ENCODE data around the gene COX6B2. TPM values are rescaled to one million over a fixed set of nuclear protein-coding genes. Genes with fewer than 3 reads are reported as not detected.

The COX6B2 gene
- polyA plus RNA-seq, 4 donors, result 0.49 to 1.5 (median 0.83) TPM

DNA sequence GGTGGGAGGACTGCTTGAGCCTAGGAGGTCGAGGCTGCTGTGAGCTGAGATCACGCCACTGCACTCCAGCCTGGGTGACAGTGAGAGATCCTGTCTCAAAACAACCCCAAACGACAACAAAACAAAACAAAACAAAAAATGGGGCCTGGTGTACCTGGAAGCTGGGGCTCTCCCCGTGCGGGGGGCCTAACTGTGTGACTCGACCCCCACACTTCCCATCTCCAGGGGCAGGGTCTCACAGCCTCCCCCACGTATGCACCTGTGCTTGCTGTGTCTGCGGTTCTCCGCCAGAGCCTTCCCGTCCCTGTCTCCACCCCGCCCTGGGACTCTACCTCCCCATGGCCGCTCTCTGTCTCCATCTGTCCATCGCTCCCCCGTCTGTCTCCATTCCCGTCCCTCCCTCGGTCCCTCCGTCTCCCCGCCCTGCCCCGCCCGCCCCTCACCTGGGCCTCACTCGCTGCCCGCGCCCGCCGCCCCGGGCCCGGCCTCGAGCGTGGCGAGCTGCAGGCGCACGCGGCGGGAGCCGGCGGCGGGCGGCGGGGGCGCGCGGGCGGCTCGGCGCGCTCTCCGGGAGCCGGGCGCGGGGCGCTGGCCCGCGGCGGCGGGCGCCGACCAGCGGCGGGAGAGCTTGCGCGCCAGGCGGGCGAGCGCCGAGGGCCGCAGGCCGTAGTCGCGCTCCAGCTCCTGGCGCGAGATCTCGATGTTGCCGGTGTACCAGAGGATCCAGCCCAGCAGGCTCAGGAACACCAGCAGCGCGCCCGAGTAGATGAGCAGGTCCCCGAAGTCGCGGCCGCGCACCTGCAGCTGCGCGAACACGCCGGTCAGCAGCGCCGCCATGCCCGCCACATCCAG is 29.0 kb upstream of the COX6B2 start:
- DNase-seq (ENCODE audit: low read depth in 4 of 4, low spot score in 3 of 4), result no peak

DNA sequence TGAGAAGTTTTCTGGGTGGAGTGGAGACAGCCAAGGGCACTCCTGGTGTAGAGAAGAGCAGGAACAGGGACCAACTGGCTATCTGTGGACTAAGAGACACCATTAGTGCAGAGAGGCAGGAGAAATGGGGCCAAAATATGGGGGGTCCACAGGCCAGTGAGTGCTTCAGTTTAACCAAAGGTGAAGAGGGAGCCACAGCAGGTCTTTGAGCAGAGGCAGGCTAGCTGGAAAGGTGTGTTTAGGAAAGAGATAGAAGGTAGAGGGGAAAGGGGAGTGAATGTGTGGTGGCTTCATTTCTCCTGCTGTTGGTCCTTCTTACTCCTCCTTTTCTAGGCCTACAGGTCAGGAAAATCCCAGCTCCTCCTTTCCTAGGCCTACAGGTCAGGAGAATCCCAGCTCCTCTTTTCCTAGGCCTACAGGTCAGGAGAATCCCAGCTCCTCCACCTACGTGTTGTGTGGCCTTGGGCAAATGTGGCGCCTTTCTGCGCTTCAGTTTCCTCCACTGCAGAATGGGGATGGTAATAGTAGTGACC is 28.1 kb upstream of the COX6B2 start:
- DNase-seq (ENCODE audit: low read depth in 4 of 4, low spot score in 3 of 4), result no peak

DNA sequence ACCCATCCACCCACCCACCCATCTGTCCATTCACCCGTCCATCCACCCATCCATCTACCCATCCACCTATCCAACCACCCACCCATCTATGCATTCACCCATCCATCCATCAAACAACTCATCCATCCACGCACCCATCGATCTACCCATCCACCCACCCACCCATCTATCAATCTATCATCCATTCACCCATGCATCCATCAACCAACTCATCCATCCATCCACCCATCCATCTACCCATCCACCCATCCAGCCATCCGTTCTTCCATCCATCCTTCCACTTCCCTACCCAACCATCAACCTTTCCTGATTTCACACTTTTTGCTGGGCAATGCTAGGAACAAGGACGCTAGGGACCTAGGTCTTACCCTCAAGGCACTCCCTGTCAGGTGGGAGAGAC is 27.5 kb upstream of the COX6B2 start:
- no peak for DNase-seq (ENCODE audit: low read depth in 4 of 4, low spot score in 3 of 4)

DNA sequence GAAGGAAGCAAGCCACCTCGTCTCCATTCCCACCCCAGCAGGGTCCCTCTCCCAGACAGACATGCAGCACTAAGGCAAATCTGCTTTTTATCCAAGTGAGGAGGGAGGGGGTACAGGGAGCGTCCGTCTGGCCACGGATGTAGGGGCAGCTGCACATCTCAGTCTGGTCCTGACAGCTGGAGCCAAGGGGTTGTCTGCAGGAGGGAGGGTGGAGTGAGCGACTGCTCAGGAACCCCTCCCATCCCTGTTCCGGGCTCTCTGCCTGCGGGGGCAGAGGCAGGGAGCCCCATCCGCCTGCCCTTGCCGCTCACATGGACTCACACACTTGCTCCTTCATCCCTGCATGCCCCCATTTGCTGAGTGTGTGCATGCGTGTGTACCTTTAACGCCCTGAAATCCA is 24.7 kb upstream of the COX6B2 start:
- DNase-seq (ENCODE audit: low read depth in 4 of 4, low spot score in 3 of 4), result no peak

DNA sequence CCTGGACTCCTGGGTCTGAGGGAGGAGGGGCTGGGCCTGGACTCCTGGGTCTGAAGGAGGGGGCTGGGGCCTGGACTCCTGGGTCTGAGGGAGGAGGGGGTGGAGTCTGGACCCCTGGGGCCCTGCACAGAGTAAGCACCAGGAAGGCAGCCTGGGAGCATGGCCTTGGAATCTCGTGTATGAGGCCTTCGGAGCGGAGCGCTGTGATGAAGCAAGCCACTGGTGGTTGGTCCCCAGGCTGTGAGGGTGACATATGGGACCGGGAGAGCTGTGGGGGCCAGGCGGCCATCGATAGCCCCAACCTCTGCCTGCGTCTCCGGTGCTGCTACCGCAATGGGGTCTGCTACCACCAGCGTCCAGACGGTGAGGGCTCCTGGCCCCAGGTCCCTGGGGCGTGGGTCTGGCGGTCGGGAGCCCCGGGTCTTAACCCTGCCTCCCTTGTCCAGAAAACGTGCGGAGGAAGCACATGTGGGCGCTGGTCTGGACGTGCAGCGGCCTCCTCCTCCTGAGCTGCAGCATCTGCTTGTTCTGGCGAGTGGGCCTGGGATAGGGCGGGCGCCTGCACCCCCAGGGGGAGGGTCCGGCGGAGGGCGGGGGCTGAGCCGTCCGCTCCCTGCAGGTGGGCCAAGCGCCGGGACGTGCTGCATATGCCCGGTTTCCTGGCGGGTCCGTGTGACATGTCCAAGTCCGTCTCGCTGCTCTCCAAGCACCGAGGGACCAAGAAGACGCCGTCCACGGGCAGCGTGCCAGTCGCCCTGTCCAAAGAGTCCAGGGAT is 23.0 kb upstream of the COX6B2 start:
- DNase-seq (ENCODE audit: low read depth in 4 of 4, low spot score in 3 of 4), result no peak

DNA sequence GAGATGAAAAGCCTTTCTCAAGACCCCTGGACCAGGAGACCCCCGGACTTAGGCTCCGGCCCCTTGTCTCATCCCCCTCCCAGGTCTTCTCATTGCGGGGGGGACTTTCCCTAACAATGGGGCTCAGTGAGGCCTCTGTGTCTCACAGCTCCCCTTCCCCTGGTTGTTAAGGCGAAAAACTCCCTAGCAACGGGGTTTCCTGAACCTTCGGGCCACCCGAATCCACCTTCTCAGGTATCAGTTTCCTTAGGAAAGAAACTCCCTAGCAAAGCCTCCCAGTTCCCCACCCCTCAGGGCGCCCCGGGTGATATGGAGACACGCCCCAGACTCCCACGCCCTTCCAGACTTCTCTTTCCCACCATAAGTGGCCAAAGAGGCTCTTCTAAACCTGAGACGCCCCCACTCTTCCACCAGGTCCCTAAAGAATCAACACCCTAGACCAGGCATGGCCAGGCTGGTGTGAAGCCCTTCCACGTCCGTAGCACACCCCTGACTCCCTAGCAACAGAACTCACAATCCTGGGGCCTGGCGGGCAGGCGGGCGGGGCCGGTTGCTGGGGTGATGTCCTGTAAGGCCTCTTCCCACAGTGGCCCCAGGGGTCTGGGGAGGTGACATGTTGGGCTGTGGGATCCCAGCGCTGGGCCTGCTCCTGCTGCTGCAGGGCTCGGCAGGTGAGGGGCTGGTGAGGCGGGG is 21.9 kb upstream of the COX6B2 start, which contains the start of gene TMEM190:
Gene TMEM190 (plus strand): TSS at position 586 of the 693 bp plus-strand sequence. CDS start 28 bp downstream, at position 614.
- no peak for DNase-seq (ENCODE audit: low read depth in 4 of 4, low spot score in 3 of 4)

DNA sequence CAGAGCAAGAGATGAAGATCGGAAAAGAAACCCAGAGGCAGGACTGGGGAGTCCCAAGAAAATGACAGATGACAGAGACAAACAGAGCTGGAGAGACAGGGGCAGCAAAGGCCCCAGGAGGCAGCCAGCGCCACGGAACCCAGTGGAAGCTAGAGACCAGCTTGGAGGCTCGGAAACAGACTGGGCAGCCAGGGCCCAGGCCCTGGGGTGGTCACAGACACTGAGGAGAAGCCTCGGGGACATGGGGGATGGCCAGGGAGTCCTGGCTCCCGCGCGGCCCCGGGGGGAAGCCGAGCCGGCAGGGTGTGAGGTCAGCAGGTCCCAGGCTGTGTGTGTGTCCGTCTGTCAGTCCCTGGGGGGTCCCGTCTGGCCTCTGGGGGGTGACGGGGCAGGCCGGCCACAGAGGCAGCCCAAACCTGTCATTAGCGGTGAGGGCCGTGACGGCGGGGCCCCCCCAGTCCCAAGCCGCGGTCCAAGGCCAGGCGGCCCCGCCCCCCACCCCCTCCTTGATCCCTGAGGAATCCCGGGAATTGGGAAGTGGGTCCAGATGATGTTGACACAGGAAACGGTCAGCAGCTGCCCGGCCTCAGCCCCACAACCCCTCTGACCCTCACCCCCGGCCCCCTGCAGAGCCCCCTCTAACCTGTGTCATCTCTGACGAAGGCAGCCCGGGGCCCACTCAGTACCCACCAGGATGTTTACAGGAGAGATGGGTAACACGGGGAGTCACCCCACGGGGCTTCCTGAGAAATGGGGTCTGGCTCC is 19.7 kb upstream of the COX6B2 start:
- no peak for DNase-seq (ENCODE audit: low read depth in 4 of 4, low spot score in 3 of 4)

DNA sequence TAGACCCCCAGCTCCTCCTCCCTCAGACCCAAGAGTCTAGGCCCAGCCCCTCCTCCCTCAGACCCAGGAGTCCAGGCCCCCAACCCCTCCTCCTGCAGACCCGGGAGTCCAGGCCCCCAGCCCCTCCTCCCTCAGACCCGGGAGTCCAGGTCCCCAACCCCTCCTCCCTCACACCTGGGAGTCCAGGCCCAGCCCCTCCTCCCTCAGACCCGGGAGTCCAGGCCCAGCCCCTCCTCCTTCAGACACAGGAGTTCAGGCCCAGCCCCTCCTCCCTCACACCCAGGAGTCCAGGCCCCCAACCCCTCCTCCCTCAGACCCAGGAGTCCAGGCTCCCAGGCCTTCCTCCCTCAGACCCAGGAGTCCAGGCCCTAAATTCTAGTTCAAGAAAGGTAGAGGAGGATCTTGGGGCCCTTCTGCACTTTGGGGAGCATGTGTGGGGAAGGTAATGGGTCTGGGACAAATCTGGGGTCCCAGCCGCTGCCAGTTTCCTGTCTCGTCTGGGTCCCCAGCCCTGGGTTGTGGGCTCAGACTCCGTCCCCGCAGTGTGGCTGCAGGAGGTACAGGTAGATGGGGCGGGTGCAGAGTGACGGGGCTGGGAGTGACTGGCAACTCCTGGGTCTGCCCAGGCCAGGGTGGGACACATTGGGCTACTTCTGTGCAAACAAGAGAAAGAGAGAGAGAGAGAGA is 18.9 kb upstream of the COX6B2 start:
- DNase-seq (ENCODE audit: low read depth in 4 of 4, low spot score in 3 of 4), result no peak

DNA sequence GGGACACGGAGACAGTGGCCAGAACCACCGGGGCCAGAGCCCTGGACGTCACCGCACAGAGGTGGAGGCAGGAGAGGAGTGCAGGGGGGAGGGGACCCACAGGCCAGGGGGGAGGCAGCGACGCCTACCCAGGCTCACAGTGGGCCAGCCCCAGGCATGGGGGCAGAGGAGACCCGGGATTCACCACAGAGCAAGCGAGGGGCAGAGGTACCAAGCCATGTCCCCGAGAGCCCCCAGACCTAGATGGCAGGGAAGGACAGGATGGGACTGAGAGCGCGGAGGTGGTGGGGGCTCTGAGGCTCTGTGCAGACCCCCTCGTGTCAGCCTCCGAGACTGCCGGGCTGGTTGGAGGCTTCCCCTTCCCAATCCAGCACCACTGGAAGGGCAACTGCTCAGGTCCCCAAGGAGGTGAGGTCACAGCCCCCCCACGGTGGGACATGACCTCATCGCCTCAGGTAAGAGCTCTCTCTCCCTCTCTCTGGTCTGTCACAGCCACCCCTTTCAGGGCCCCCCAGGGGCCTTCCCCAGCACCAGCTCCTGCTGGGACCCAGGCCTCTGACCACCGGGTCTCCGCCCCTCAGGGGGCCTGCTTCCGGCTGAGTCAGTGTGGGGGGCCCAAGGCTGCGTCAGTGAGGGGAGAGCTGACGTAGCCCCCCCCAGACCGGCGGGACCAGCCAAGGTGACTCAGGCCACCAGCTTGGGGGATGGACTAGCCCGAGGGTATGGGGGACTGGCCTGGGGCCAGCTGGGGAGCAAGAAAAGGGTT is 18.0 kb upstream of the COX6B2 start:
- no peak for DNase-seq (ENCODE audit: low read depth in 4 of 4, low spot score in 3 of 4)

DNA sequence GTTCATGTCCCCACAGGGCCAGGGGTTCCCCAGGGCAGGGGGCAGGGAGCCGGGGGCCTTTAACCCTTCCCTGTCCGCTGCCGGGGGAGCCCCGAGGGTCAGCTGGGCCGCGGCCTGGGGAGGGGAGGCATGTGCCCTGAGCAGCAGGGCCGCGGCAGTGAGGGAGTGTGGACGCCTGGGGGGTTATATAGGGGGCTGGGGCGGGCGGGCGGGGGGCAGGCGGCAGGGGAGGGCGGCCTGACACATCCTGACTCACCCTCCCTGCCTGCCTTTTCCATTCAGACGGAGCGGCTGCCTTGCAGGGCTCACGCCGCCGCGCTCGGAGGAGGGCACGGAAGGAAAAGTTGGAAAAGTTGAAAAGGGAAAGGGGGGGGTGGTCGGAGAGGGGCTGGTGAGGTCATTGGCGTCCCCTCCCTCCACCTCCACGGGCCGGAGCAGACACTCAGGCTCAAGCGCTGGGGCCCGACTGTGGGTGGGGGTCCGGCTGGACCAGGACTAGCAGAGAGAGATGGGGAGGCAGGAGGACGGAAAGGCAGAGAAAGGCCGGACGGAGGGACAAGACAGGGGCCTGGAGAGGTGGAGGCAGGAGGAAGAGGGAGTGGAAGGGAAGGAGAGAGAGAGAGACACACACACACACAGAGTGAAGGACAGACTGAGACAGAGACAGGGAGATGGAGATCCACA is 15.9 kb upstream of the COX6B2 start, which contains the start of gene IL11:
Gene IL11 (minus strand): TSS at position 159 of the 684 bp plus-strand sequence. CDS start 153 bp downstream, at position 6.
- no peak for DNase-seq (ENCODE audit: low read depth in 4 of 4, low spot score in 3 of 4)

DNA sequence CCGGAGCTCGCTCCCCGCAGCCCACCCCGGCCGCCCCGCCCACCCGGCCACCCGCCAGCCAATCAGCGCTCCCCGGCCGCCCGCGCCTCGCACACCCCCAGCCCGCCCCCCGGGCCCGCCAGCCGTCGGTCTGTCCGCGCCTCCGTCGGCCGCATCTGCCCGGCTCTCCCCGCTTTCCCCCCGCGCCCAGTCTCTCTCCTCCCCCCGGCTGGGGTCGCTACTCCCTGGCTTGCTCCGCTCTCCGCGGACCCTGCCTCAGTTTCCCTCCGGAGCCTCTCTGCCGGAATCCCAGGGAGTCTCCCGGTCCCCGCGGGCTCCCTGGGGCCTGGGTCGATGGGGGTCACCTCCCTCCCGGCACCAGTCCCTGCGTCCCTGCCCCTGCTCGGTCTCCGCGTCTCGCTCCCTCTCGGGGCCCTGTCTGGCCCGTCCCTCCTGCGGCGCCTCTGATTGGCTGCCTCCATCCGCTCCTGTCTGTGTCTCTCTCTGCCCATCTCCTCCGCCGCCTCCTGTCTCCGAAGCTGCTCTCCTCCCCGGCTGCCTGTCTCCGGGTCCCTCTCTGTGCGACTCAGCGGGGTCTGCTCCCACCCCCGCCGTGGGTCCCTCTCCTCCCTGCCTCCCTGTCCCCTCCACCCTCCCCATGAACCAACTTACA is 15.3 kb upstream of the COX6B2 start:
- DNase-seq (ENCODE audit: low read depth in 4 of 4, low spot score in 3 of 4), result no peak

DNA sequence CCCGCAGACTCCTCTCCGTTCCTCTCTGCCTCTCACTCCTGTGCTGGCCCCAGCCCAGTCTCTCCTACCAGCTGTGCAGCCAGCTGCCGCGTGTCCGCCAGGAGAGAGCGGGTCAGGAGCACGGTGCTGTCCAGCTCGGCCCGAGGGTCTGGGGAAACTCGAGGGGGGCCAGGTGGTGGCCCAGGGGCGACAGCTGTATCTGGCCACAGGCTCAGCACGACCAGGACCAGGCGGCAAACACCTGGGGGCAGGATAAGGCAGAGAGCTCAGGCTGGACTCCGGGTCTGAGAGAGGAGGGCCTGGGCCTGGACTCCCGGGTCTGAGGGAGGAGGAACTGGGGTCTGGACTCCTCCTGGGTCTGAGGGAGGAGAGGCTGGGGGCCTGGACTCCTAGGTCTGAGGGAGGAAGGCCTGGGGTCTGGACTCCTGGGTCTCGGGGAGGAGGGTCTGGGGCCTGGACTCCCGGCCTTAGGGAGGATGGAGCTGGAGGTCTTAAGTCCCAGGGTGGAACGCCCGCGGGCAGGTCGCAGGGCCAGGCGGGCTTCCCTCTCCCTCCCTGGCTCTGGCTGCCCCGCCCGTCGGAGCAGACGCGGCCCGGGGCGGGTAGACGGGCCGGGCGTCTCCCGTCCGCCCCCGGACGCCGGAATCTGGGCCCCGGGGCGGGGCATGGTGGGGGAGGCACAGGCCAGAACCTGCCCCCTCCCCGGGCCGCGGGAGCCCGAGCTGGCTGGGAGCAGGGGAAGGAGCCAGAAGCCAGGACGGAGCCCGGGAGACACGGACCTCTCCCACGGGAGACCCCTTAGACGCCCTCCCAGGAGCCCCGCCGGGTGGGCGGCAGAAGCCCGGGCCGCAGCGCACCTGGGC is 14.4 kb upstream of the COX6B2 start:
- no peak for DNase-seq (ENCODE audit: low read depth in 4 of 4, low spot score in 3 of 4)

DNA sequence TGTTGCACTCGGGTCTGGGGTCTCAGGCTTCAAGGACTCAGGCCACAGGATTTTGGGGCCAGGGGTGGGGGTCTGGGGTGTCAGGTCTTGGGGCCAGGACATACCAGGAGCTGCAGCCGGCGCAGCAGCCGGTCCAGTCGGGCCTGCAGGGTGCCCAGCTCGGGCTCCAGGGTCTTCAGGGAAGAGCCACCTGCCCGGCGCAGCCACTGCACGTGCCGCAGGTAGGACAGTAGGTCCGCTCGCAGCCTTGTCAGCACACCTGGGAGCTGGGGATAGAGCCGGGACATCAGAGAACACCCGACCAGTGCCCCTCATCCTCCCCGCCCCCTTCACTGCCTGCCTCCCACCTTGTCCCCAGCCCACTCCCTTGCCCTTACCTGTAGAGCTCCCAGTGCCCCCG is 13.6 kb upstream of the COX6B2 start:
- DNase-seq (ENCODE audit: low read depth in 4 of 4, low spot score in 3 of 4), result no peak

DNA sequence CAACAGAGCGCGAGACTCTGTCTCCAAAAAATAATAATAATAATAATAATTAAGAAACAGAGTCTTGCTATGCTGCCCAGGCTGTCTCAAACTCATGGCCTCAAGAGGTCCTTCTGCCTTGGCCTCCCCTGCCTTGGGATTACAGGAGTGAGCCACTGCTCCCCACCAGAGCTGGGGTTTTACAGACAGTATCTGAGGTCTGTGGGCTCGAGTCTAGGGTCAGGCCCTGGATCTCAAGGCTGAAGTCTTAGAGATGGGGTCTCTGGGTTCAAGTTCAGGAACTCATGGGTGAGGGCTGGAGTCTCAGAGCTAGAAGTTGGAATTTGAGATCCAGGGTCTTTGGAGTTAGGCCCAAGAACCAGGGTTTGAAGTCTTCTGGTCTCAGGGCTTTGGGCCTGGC is 12.3 kb upstream of the COX6B2 start:
- no peak for DNase-seq (ENCODE audit: low read depth in 4 of 4, low spot score in 3 of 4)

DNA sequence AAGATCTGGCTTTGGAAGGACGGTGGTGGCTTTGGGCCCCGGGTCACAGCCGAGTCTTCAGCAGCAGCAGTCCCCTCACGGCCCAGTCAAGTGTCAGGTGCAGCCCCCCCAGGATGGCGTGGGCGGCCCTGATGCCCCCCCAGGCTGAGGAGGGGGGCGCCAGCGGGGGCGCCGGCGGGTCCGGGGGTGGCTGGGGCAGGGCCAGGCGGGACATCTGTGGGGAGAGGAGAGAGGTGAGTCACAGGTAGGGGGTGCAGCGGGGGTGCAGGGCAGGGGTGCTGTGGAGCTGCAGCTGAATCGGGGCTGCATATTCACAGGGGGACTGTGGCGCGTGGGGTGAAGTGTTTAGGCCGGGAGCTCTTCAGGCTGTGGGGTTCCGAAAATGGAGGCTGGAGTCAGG is 11.4 kb upstream of the COX6B2 start:
- DNase-seq (ENCODE audit: low read depth in 4 of 4, low spot score in 3 of 4), result no peak

DNA sequence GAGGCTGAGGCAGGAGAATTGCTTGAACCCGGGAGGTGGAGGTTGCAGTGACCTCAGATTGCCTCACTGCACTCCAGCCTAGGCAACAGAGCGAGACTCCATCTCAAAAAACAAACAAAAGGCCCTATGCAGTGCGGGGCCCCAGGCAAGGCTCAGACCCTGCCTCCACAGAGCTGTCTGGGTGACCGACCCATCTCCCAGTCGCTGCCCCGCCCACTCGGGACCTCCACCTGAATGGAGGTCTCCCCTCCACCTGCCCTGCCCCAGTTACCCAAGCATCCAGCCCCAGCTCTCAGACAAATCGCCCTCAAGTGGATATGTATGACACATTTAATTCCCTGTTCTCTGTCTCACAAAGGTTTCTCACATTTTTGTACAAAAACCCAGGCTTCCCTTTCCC is 10.7 kb upstream of the COX6B2 start:
- no peak for DNase-seq (ENCODE audit: low read depth in 4 of 4, low spot score in 3 of 4)

Measured in left renal pelvis (tissue), 4 donors.